ENCODE measurements around the gene DYNLT4.

- TF ChIP-seq CTCF (IDR thresholded peaks at IDR 0.05; ENCODE audit: low read depth, low read length), result no peak
- no peak for TF ChIP-seq POLR2A (IDR thresholded peaks at IDR 0.05; ENCODE audit: extremely low read depth, insufficient read length)
- TF ChIP-seq MAX (IDR thresholded peaks at IDR 0.05; ENCODE audit: low read depth, low read length), result no peak
Observed at GRCh38 chr1:44812822-44813543, 5.8 kb upstream of the DYNLT4 start.

Data from NB4 (cell line).